ENCODE data around the gene ROBO1.
"Not testable (repeated sequence)": the region's sequence is repeated elsewhere in the genome, so short reads cannot be mapped to it uniquely, and the experiment has no call there.

Gene ROBO1

GRCh38 chr3:78765671-78766485 is 1001.9 kb downstream of the ROBO1 start:
- DNase-seq = peak; percentile 29

DNA sequence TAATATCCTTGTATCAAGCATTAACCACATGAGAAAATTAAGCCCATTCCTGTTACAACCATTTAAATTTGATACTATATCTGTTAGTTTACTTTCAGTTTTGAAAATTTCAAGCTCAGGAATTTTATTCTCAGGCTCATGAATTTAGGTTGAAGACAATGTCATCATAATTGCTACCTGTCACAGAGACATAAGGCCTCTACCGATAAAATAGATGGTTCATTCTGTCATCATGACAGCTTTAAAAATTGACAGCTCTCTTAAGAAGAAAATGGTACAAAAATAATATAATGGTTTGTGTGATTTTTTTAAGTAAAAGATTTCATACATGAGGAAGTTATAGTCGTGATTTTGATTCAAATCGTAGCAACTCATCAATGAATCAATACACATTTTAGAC is 1003.2 kb downstream of the ROBO1 start:
- DNase-seq = no peak

GRCh38 chr3:78762121-78762520 is 1005.7 kb downstream of the ROBO1 start:
- no peak for DNase-seq

DNA sequence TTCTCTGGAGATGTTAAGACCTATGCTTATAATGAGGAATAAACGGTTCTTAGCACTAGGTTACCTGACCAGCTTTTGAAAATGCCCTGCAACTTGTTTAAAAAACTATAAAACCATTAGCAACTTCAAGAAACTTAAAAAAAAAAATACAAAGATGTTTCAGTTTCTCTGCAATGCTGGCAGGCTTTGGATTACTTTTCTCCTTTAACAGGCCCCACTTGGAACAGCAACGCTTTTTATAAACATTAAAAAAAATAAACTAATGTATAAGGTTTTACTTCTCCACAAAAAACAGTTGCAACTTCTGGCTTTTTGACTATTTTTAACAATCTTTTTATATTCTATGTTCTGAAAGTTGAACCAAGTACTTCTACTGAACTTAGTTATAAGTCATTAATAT is 1006.7 kb downstream of the ROBO1 start:
- DNase-seq = no peak

- DNase-seq = peak; percentile 25
Observed at GRCh38 chr3:78757731-78758130, 1010.1 kb downstream of the ROBO1 start.

DNA sequence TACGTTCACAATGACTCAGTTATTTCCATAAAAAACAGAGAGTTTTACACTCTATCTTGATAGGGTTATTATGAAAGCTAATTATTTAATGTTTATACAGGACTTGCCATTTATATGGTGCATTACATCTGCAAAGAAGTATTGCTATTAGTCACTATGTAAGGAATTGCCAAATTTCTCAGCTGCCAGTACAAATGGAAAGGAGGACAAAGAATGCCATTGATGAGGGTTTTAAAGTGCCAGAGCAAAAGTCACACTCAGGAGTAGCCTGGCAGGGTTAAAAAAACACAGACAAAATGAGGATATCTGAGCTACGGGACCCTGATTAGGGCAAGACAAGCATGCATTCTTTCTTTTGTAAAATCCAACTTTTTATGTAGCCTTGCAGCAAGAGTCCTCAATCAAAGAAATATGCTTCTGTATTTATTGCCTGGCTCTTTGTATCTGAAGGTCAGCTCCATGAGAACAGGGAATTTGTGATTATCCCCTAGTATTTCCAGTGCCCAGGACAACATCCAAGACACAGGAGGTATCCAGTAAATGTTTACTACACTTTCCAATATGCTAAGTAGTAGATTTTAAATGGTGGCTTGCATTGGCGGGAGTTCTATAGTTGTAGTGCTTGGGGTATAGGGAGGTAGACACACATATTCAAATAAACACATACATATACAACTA is 1013.6 kb downstream of the ROBO1 start:
- DNase-seq = no peak

- DNase-seq = no peak
Observed at GRCh38 chr3:78751266-78751665, 1016.5 kb downstream of the ROBO1 start.

GRCh38 chr3:78750291-78750690 is 1017.5 kb downstream of the ROBO1 start:
- DNase-seq = not testable (repeated sequence)

- no peak for DNase-seq
Observed at GRCh38 chr3:78749056-78749455, 1018.7 kb downstream of the ROBO1 start.

DNA sequence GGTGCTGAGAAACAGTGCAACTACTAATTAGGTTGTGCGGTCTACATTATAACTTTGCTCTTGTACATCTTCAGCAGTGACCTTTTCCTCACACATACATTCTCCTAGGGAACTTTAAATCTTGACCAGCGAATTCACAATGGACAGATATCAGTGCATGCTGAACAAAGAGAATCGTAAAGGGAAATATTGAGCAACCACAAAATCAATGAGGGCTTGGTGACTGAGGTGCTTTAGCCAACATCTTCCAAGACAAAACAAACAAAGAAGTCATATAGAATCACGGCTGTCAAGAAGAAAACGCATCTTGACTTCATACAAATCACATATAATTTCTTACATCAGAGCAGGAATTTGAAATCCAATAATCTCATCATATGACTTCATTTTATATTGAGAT is 1022.0 kb downstream of the ROBO1 start:
- no peak for DNase-seq

- no peak for DNase-seq
Observed at GRCh38 chr3:78742491-78742890, 1025.3 kb downstream of the ROBO1 start.

DNA sequence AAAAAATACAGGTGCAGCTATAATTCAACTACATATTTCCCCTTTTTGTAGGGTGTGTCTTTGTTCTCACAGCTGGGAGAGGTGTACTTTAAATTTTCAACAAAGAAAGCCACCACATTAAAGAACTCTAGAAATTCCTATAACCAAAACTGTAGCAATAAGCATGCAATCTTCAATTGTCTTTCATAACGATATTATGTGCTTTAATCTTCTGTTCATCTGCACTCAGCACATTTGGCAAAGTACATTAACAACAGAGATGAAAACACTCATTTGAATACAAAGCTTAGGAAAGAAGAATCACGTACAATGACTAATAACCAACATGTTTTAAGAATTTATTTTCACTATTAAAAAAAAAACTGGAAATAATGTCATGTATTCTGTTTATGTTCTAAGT is 1025.8 kb downstream of the ROBO1 start:
- DNase-seq = no peak

GRCh38 chr3:78741066-78741645 is 1026.6 kb downstream of the ROBO1 start:
- peak; percentile 35 for DNase-seq

DNA sequence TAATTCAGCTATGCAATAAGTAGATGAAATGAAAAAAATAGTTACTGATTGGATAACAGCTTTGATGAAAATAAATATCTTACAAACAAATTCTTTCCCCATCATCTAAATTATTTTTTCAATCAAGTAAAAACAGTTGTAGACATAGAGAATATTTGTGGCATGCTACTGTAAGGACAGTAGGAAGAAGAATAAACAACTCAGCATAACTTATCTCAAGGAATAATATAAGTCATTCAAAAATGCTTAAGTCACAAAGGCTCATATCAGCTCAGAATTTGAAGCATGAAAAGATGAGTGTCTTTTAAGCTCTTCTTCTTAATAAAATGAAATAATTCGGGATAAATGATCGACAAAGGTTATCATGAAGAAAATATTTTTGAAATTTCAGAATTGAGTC is 1029.0 kb downstream of the ROBO1 start:
- DNase-seq = no peak

DNA sequence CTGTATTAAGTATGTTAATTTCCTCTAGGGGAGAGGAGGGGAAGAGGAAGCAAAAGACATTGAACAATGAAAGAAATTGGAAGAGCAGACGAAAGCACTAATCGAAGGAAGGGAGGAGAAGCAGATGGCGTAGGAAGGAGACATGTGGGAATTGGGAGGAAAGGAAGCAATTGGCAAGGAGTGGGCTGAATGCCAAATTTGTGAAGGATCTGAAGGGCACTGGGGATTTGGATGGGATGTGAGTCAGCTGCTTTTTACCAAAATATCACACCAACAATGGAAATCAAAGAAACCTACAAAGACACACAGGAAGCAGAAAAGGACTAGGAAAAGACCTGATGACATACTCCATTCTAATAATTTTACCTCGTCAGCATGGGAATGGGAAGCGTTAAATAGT is 1029.8 kb downstream of the ROBO1 start:
- DNase-seq = no peak

GRCh38 chr3:78736863-78737262 is 1030.9 kb downstream of the ROBO1 start:
- DNase-seq = no peak

DNA sequence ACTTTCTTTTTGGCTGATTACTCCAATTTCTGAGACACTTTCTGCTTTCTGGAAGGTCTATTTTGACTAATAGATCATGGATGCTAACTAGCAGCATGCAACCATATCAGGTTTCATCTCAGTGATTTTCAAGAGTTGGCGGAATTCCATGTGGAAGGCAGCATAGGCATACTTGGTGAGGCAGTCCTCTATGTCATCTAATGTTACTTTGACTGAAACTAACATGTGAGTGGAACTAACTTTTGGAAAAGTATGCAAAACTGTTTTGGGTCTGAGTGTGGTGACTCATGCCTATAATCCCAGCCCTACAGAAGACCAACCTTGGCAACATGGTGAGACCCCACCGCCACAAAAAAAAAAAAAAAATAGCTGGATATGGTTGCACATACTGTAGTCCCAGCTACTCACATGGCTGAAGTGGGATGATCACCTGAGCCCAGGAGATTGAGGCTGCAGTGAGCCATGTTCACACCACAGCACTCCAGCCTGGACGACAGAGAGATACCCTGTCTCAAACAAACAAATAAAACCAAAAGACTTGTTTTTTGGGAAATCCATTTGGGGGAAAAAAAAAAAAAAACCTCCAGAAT is 1033.7 kb downstream of the ROBO1 start:
- DNase-seq = peak; percentile 24

DNA sequence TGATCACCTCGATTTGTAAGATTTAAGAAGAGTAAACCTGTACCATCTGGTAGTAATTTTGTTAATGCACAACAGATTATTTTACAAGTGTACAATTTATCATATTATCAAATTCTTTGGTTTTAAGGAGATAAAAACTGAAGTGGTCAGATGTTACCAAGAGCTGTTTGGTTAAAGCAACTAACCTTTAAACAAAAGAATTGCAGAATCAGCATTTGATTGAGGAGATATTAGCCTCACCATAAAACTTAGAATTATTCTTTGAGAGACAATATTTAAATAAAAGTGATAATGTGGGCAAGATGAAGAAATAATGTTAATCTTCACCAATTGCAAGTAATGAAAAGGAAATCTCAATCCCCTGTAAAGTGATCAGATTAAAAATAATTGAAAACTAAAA is 1034.9 kb downstream of the ROBO1 start:
- DNase-seq = no peak

DNA sequence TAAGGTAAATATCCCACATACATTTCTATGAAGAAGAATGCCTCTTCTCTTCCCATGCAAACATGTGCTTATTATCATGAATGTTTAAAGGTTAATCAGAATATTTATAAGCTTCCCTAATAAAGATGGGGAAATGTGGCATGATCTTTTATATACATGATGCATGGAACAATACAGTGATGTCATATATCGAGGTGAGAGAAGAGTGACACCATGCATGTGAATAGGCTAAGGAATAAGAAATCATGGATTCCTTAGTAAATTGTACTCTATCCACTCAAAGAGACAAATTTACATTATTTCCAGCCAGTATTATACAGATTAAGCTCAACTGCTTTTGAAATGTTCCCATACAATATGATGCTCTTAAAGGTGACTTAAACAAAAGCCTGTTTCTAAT is 1035.3 kb downstream of the ROBO1 start:
- DNase-seq = no peak

DNA sequence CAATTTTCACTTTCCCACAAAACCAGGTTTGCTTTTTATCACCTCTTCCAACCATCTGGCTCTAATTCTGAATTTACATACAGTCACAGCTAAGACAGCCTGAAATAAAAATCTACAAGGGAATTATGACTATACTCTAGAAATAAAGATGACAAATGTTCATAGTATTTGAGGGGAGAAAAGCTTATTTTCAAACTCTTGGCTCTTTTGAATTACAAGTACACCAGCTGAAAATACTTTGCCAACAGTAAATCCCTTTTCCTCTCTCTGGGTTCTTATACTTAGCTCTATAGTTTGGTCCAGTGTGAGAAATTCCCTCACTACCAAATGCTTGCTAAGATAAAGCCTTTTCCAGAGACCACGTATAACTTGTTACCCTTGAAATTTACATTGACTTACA is 1037.9 kb downstream of the ROBO1 start:
- no peak for DNase-seq

GRCh38 chr3:78728406-78729145 is 1039.2 kb downstream of the ROBO1 start:
- peak; percentile 85 for DNase-seq

GRCh38 chr3:78726545-78726944 is 1041.3 kb downstream of the ROBO1 start:
- DNase-seq = no peak

DNA sequence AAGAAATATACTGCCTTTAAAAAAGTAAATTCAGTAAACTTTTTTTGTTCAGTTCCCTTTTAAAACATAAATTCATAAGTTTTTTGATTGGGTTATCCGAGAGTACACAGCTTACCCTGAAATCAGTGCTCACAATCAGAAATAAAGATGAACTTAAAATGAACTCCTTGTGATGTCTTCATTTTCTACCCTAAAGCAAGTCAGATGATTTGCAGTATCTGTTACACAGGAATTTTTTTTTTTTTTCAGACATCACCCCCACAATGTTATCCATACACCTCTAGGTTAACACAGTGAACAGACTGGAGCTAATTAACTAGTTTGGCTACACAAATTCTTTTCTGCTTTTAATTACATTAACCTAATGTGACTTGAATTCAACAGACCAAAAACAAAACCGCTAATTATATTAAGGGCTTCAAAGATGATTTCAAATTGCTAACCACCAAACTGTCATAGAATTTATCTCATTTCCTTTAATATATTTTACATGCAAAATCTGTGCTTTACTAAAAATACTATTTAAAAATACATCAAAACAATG is 1042.0 kb downstream of the ROBO1 start:
- no peak for DNase-seq

Measured in eye (tissue), 1 donor.